Left lung (tissue), 10 donors: ENCODE results near the gene NOL4L. TPM values are rescaled to one million over a fixed set of nuclear protein-coding genes. Genes with fewer than 3 reads are reported as not detected.

ENCODE experiments used
- ATAC-seq: fragments of 200-7000 bp; cut with Tn5 transposase; one replicate; pipeline ENCODE4 v1.9.1; 2020; ENCODE audit warnings: moderate library complexity
- DNase-seq, 4 donors: peaks; one replicate each; pipeline ENCODE4 v3.0.0-alpha.2; 2013 to 2020
- H3K27ac ChIP-seq, 2 donors: fragments of 200-600 bp; sonication (generic) in 1 of 2; one replicate each; pipeline versions ENCODE4 v1.5.0 to v1.8.0; 2020 to 2021
- H3K27me3 ChIP-seq, 2 donors: fragments of 200-600 bp; sonication (generic) in 1 of 2; one replicate each; pipeline versions ENCODE4 v1.5.0 to v1.8.0; 2020 to 2021
- H3K36me3 ChIP-seq, 2 donors: fragments of 200-600 bp; sonication (generic) in 1 of 2; one replicate each; pipeline versions ENCODE4 v1.5.0 to v1.8.0; 2020 to 2021
- H3K4me1 ChIP-seq, 2 donors: fragments of 200-600 bp; one replicate each; pipeline ENCODE4 v1.8.0; 2021
- H3K4me3 ChIP-seq, 2 donors: fragments of 200-600 bp; sonication (generic) in 1 of 2; one replicate each; pipeline versions ENCODE4 v1.5.0 to v1.8.0; 2020 to 2021; ENCODE audit warnings: mild to moderate bottlenecking in 1 of 2
- H3K9me3 ChIP-seq, 2 donors: fragments of 200-600 bp; sonication (generic) in 1 of 2; one replicate each; pipeline versions ENCODE4 v1.5.0 to v1.8.0; 2020 to 2021
- intact Hi-C, 2 donors: fragments of 100-400 bp; cut with DNase I; formaldehyde crosslinking; loops; one replicate each; pipeline versions ENCODE4 v1.11.2 to v1.14.2; 2022
- polyA plus RNA-seq, 6 donors: library from polyadenylated mRNA; unstranded; fragments of 120-200 nt; gene quantifications; one replicate each; pipeline ENCODE4 v1.2.1, GENCODE V29; 2013; ENCODE audit not compliant: insufficient read length in 6 of 6
- total RNA-seq, 2 donors: library from RNA; stranded (reverse); fragmentation: NEBNext Ultra II Directional; extraction: Animal tissue kit (Norgen Biotek cat#: 25700); gene quantifications; one replicate each; pipeline ENCODE4 v1.2.1, GENCODE V29; 2021
- TF ChIP-seq, protein P1 (sequence below), 2 donors: fragments of 200-600 bp; sonication (generic) in 1 of 2; IDR thresholded peaks; one replicate each; pipeline versions ENCODE4 v1.5.0 to v1.8.0; 2021; ENCODE audit warnings: antibody characterized with exemption in 2 of 2
- donor health status: DM: no; HTN: yes; CAD: no.
- donor health status: DM: no; HTN: no; CAD: no.

Gene NOL4L
- total and polyA plus RNA-seq, 8 donors: 16.7 to 49.0 (median 40.7) TPM

GRCh38 chr20:32625996-32626395, 40.9 kb upstream of the NOL4L start:
- no peaks in the 10 kb centered on the region for H3K9me3 ChIP-seq
- no peak for ATAC-seq
- peaks cover 6 to 35% of the 10 kb centered on the region in 2 donors for H3K27me3 ChIP-seq
- TF ChIP-seq, protein P1, sequence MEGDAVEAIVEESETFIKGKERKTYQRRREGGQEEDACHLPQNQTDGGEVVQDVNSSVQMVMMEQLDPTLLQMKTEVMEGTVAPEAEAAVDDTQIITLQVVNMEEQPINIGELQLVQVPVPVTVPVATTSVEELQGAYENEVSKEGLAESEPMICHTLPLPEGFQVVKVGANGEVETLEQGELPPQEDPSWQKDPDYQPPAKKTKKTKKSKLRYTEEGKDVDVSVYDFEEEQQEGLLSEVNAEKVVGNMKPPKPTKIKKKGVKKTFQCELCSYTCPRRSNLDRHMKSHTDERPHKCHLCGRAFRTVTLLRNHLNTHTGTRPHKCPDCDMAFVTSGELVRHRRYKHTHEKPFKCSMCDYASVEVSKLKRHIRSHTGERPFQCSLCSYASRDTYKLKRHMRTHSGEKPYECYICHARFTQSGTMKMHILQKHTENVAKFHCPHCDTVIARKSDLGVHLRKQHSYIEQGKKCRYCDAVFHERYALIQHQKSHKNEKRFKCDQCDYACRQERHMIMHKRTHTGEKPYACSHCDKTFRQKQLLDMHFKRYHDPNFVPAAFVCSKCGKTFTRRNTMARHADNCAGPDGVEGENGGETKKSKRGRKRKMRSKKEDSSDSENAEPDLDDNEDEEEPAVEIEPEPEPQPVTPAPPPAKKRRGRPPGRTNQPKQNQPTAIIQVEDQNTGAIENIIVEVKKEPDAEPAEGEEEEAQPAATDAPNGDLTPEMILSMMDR (IDR thresholded peaks at IDR 0.05): no peak
- H3K36me3 ChIP-seq: no peaks in the 10 kb centered on the region
- no peak overlapping the region for H3K27ac ChIP-seq
- peaks cover 10 to 11% of the 10 kb centered on the region in 2 donors for H3K4me1 ChIP-seq
- DNase-seq: no peak
- intact Hi-C loops: no loop called here
- H3K4me3 ChIP-seq: no peak overlapping the region

GRCh38 chr20:32624687-32625345, 39.7 kb upstream of the NOL4L start:
- TF ChIP-seq, protein P1 (IDR thresholded peaks at IDR 0.05): no peak
- no peak for ATAC-seq
- intact Hi-C loops: no loop called here
- Histone ChIP-seq H3K36me3 (no peaks in the 10 kb centered on the region), H3K27ac (no peak overlapping the region), H3K27me3 (peaks cover 6 to 39% of the 10 kb centered on the region in 2 donors), H3K4me1 (peaks cover 10 to 11% of the 10 kb centered on the region in 2 donors), H3K4me3 (no peak overlapping the region), H3K9me3 (no peaks in the 10 kb centered on the region)
- DNase-seq: no peak

- TF ChIP-seq, protein P1 (IDR thresholded peaks at IDR 0.05): no peak
- intact Hi-C loops: no loop called here
- ATAC-seq (no peak), DNase-seq (no peak)
- peaks cover 10 to 11% of the 10 kb centered on the region in 2 donors for H3K4me1 ChIP-seq
- H3K4me3 ChIP-seq: no peak overlapping the region
- H3K9me3 ChIP-seq: no peaks in the 10 kb centered on the region
- H3K27ac ChIP-seq: no peak overlapping the region
- H3K27me3 ChIP-seq: peaks cover 6 to 50% of the 10 kb centered on the region in 2 donors
- no peaks in the 10 kb centered on the region for H3K36me3 ChIP-seq
Measured at GRCh38 chr20:32623667-32624157, 38.6 kb upstream of the NOL4L start.

GRCh38 chr20:32622585-32623468, 37.7 kb upstream of the NOL4L start:
- no peak for DNase-seq
- Histone ChIP-seq H3K27me3 (peaks cover 6 to 53% of the 10 kb centered on the region in 2 donors), H3K9me3 (no peaks in the 10 kb centered on the region), H3K27ac (no peak overlapping the region), H3K4me1 (peaks cover 9% of the 10 kb centered on the region in 2 donors), H3K4me3 (no peak overlapping the region), H3K36me3 (no peaks in the 10 kb centered on the region)
- TF ChIP-seq, protein P1 (IDR thresholded peaks at IDR 0.05): no peak
- intact Hi-C loops: no loop called here
- ATAC-seq: no peak
